ENCODE data around the gene LRRFIP1.
"Not testable (repeated sequence)": the region's sequence is repeated elsewhere in the genome, so short reads cannot be mapped to it uniquely, and the experiment has no call there.

Gene LRRFIP1

DNA sequence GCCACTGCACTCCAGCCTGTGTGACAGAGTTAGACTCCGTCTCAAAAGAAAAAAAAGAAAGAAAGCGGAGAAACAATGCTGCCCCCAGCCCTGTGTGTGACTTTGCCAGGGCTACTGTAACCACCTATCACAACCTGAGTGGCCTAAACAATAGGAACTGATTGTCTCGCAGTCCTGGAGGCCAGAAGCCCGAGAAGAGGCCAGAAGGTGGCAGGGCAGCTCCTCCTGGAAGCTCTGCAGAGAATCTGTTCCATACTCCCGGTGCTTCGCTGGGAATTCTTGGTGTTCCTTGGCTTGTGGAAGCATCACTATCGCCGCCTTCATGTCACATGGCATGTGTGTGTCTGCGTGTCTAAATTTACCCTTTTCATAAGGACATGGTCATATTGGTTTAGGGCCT, 22.4 kb upstream of the LRRFIP1 start:
- peaks cover 10% of the 10 kb centered on the region for H3K4me1 ChIP-seq (ENCODE audit: control insufficient read depth, low read length)
- no peaks in the 10 kb centered on the region for H4K20me1 ChIP-seq (ENCODE audit: control insufficient read depth, insufficient read depth, low read depth, low read length)
- peaks cover 2% of the 10 kb centered on the region; the same call in 1 of the 2 replicates for H3K27me3 ChIP-seq (ENCODE audit: control insufficient read depth, low read length)
- H3K4me3 ChIP-seq (ENCODE audit: low read length): no peak overlapping the region
- no peaks in the 10 kb centered on the region for H3K79me2 ChIP-seq (ENCODE audit: control insufficient read depth, low read length)
- H3F3A ChIP-seq (ENCODE audit: control insufficient read depth, insufficient read depth): no peaks in the 10 kb centered on the region
- H3K9me2 ChIP-seq (replicated peaks; ENCODE audit: control insufficient read depth, low read length): no peaks in the 10 kb centered on the region
- no peak overlapping the region for H3K4me2 ChIP-seq (ENCODE audit: low read length)
- TF ChIP-seq, protein P1, sequence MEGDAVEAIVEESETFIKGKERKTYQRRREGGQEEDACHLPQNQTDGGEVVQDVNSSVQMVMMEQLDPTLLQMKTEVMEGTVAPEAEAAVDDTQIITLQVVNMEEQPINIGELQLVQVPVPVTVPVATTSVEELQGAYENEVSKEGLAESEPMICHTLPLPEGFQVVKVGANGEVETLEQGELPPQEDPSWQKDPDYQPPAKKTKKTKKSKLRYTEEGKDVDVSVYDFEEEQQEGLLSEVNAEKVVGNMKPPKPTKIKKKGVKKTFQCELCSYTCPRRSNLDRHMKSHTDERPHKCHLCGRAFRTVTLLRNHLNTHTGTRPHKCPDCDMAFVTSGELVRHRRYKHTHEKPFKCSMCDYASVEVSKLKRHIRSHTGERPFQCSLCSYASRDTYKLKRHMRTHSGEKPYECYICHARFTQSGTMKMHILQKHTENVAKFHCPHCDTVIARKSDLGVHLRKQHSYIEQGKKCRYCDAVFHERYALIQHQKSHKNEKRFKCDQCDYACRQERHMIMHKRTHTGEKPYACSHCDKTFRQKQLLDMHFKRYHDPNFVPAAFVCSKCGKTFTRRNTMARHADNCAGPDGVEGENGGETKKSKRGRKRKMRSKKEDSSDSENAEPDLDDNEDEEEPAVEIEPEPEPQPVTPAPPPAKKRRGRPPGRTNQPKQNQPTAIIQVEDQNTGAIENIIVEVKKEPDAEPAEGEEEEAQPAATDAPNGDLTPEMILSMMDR (IDR thresholded peaks at IDR 0.05; ENCODE audit: low read depth, low read length, poor library complexity, severe bottlenecking): peak; percentile 23
- no peak for TF ChIP-seq EZH2phosphoT487 (IDR thresholded peaks at IDR 0.05; ENCODE audit: borderline replicate concordance, low read length)
- H3K9me3 ChIP-seq (ENCODE audit: control insufficient read depth, insufficient read depth, low read length): no peaks in the 10 kb centered on the region
- no peak overlapping the region for H3K27ac ChIP-seq (ENCODE audit: low read depth, low read length)
- no peaks in the 10 kb centered on the region for H3K36me3 ChIP-seq (ENCODE audit: control insufficient read depth, low read length)

DNA sequence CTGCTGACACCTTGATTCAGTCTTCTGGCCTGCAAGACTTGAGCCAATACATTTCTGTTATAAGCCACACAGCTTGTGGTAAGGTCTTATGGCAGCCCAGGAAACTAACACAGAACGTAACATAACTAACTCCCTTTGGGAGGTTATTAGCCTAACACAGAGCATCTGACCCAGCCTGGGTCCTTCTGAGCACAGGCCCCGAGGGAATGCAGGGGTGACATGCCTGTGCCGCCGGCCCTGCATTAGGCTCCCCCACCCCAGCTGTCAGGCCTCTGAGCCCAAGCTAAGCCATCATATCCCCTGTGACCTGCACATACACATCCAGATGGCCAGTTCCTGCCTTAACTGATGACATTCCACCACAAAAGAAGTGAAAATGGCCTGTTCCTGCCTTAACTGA, 20.9 kb upstream of the LRRFIP1 start:
- not testable (repeated sequence) for H3K36me3 ChIP-seq (ENCODE audit: control insufficient read depth, low read length); H3K27me3 ChIP-seq (ENCODE audit: control insufficient read depth, low read length); H3K27ac ChIP-seq (ENCODE audit: low read depth, low read length); H4K20me1 ChIP-seq (ENCODE audit: control insufficient read depth, insufficient read depth, low read depth, low read length); H3K79me2 ChIP-seq (ENCODE audit: control insufficient read depth, low read length); H3K4me2 ChIP-seq (ENCODE audit: low read length); H3K9me2 ChIP-seq (replicated peaks; ENCODE audit: control insufficient read depth, low read length); H3K9me3 ChIP-seq (ENCODE audit: control insufficient read depth, insufficient read depth, low read length); H3K4me3 ChIP-seq (ENCODE audit: low read length); H3F3A ChIP-seq (ENCODE audit: control insufficient read depth, insufficient read depth)
- peaks cover 10% of the 10 kb centered on the region for H3K4me1 ChIP-seq (ENCODE audit: control insufficient read depth, low read length)

DNA sequence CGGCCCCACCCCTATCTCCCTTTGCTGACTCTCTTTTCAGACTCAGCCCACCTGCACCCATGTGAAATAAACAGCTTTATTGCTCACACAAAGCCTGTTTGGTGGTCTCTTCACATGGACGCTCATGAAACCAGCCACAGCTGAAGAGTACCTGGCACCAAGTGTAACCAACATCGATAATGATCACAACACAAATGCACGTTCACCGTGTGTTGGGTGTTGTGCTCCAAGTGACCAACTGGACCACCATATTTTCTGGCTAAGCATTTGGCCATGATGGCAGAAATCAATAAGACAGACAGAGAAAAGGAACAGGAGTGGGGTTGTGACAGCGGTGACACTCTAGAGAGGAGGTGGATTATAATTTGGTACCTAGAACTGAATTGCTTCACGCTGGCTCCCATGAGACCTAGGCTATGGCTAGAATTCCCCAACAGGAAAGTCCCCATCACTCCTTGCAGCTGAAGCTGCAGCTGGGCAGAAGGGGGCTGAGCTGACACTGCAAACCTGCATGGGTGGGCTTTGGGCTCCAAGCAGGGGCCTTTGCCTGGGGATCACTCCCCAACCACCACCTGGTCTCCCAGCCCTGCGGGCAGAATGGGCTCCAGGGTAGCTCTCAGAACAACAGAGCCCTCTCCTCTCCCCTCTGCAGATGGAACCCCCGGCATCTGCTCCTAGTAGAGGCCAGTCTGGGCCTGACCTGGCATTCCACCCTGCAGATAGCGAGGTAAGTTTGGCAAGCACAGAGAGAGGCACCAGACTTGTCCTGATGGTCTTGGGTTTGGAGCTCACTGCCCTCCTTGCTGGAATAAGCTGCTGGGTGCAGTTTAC, 14.6 kb upstream of the LRRFIP1 start:
- H3K9me2 ChIP-seq (replicated peaks; ENCODE audit: control insufficient read depth, low read length): no peaks in the 10 kb centered on the region
- no peak overlapping the region for H3K4me2 ChIP-seq (ENCODE audit: low read length)
- H3K27ac ChIP-seq (ENCODE audit: low read depth, low read length): no peak overlapping the region
- TF ChIP-seq EZH2phosphoT487 (IDR thresholded peaks at IDR 0.05; ENCODE audit: borderline replicate concordance, low read length): no peak
- TF ChIP-seq, protein P1 (IDR thresholded peaks at IDR 0.05; ENCODE audit: low read depth, low read length, poor library complexity, severe bottlenecking): no peak
- H3K36me3 ChIP-seq (ENCODE audit: control insufficient read depth, low read length): no peaks in the 10 kb centered on the region
- H3K9me3 ChIP-seq (ENCODE audit: control insufficient read depth, insufficient read depth, low read length): no peaks in the 10 kb centered on the region
- no peaks in the 10 kb centered on the region for H3F3A ChIP-seq (ENCODE audit: control insufficient read depth, insufficient read depth)
- no peaks in the 10 kb centered on the region for H3K4me1 ChIP-seq (ENCODE audit: control insufficient read depth, low read length)
- no peak overlapping the region for H3K4me3 ChIP-seq (ENCODE audit: low read length)
- H3K79me2 ChIP-seq (ENCODE audit: control insufficient read depth, low read length): no peaks in the 10 kb centered on the region
- peaks cover 18% of the 10 kb centered on the region for H3K27me3 ChIP-seq (ENCODE audit: control insufficient read depth, low read length)
- no peaks in the 10 kb centered on the region for H4K20me1 ChIP-seq (ENCODE audit: control insufficient read depth, insufficient read depth, low read depth, low read length)

DNA sequence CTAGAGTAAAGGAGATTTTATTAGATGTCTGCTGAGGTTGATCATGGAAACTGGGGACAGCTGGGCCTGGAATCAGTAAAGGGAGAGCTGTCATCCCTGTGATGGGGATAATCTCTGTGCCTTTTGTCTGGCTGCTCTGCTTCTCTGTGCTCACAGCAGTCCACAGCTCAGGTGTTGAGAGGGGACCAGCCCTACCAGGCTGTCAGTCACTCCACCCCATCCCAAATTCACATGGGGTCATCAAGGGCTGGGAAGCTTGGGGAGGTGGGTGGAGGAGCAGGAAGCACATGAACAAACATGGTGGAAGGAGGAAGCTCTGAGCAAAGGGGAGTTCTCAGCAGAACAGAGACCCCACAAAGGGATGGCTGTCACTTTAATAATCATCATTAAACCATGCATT, 13.7 kb upstream of the LRRFIP1 start:
- Histone ChIP-seq H3K9me3 (ENCODE audit: control insufficient read depth, insufficient read depth, low read length) (no peaks in the 10 kb centered on the region), H3K4me3 (ENCODE audit: low read length) (no peak overlapping the region), H3K4me2 (ENCODE audit: low read length) (no peak overlapping the region), H3K4me1 (ENCODE audit: control insufficient read depth, low read length) (no peaks in the 10 kb centered on the region), H3K9me2 (replicated peaks; ENCODE audit: control insufficient read depth, low read length) (no peaks in the 10 kb centered on the region), H3K27ac (ENCODE audit: low read depth, low read length) (no peak overlapping the region), H3F3A (ENCODE audit: control insufficient read depth, insufficient read depth) (no peaks in the 10 kb centered on the region), H4K20me1 (ENCODE audit: control insufficient read depth, insufficient read depth, low read depth, low read length) (no peaks in the 10 kb centered on the region), H3K27me3 (ENCODE audit: control insufficient read depth, low read length) (peaks cover 24% of the 10 kb centered on the region), H3K36me3 (ENCODE audit: control insufficient read depth, low read length) (no peaks in the 10 kb centered on the region), H3K79me2 (ENCODE audit: control insufficient read depth, low read length) (no peaks in the 10 kb centered on the region)
- TF ChIP-seq, protein P1 (IDR thresholded peaks at IDR 0.05; ENCODE audit: low read depth, low read length, poor library complexity, severe bottlenecking): no peak
- TF ChIP-seq EZH2phosphoT487 (IDR thresholded peaks at IDR 0.05; ENCODE audit: borderline replicate concordance, low read length): no peak
